Uterus (tissue), 4 donors: ENCODE measurements around the gene TAS2R41. TPM values are rescaled to one million over a fixed set of nuclear protein-coding genes. Genes with fewer than 3 reads are reported as not detected.

Experiments used
- DNase-seq, 2 donors: peaks; one replicate each; pipeline ENCODE4 v3.0.0-alpha.2; 2019 to 2020
- H3K27ac ChIP-seq, 2 donors: fragments of 200-600 bp; sonication (generic); 1 replicate in 1 of 2; 2 replicates in 1 of 2; pipeline ENCODE4 v1.5.1; 2016 to 2018
- H3K27me3 ChIP-seq, 2 donors: fragments of 200-600 bp; sonication (generic); one replicate each; pipeline ENCODE4 v1.5.1; 2018 to 2019; ENCODE audit warnings: control low read depth in 1 of 2
- H3K36me3 ChIP-seq, 2 donors: fragments of 200-600 bp; sonication (generic); one replicate each; pipeline ENCODE4 v1.5.1; 2019; ENCODE audit warnings: control low read depth in 1 of 2
- H3K4me1 ChIP-seq, 2 donors: fragments of 200-600 bp; sonication (generic); one replicate each; pipeline ENCODE4 v1.5.1; 2018 to 2019; ENCODE audit warnings: control low read depth in 1 of 2
- H3K4me3 ChIP-seq, 2 donors: fragments of 200-600 bp; sonication (generic); 1 replicate in 1 of 2; 2 replicates in 1 of 2; pipeline ENCODE4 v1.5.1; 2018 to 2019; ENCODE audit warnings: mild to moderate bottlenecking in 1 of 2
- H3K9me3 ChIP-seq, 2 donors: fragments of 200-600 bp; sonication (generic); one replicate each; pipeline ENCODE4 v1.5.1; 2019; ENCODE audit warnings: control low read depth in 1 of 2
- POLR2A ChIP-seq, 2 donors: fragments of 450-650 bp; IDR thresholded peaks; one replicate each; pipeline ENCODE4 v1.6.1; 2016; ENCODE audit warnings: antibody characterized with exemption in 2 of 2, mild to moderate bottlenecking in 1 of 2, moderate library complexity in 1 of 2
- intact Hi-C: fragments of 100-400 bp; cut with DNase I; formaldehyde crosslinking; loops from one replicate; pipeline ENCODE4 v1.15.1; 2023; ENCODE audit warnings: low total_unique reads
- total RNA-seq, 4 donors: library from RNA; depleted of rRNA in 3 of 4; stranded (reverse); fragments of >200 nt in 3 of 4; gene quantifications; one replicate each; pipeline versions ENCODE4 v1.1.0 to v1.2.4, GENCODE V29; 2014 to 2023
- TF ChIP-seq, protein P1 (sequence below), 4 experiments: fragments of 200-600 bp in 2 of 4; fragments of 450-650 bp in 2 of 4; sonication (generic) in 2 of 4; IDR thresholded peaks; one replicate each; pipeline ENCODE4 v1.5.1; 2016 to 2019; ENCODE audit warnings: antibody characterized with exemption in 4 of 4, mild to moderate bottlenecking in 2 of 4, moderate library complexity in 1 of 4
- donor health status: DM: yes; HTN: yes; CAD: no.

The TAS2R41 gene
- total RNA-seq, 4 donors from 2014 or later: 3.3 TPM; not detected in 3

GRCh38 chr7:143511593-143512047, 33.9 kb downstream of the TAS2R41 start:
- intact Hi-C loops: no loop called here
- TF ChIP-seq, protein P1, sequence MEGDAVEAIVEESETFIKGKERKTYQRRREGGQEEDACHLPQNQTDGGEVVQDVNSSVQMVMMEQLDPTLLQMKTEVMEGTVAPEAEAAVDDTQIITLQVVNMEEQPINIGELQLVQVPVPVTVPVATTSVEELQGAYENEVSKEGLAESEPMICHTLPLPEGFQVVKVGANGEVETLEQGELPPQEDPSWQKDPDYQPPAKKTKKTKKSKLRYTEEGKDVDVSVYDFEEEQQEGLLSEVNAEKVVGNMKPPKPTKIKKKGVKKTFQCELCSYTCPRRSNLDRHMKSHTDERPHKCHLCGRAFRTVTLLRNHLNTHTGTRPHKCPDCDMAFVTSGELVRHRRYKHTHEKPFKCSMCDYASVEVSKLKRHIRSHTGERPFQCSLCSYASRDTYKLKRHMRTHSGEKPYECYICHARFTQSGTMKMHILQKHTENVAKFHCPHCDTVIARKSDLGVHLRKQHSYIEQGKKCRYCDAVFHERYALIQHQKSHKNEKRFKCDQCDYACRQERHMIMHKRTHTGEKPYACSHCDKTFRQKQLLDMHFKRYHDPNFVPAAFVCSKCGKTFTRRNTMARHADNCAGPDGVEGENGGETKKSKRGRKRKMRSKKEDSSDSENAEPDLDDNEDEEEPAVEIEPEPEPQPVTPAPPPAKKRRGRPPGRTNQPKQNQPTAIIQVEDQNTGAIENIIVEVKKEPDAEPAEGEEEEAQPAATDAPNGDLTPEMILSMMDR (IDR thresholded peaks at IDR 0.05): no peak
- no peak for TF ChIP-seq POLR2A (IDR thresholded peaks at IDR 0.05)
- Histone ChIP-seq H3K27me3 (no peaks in the 10 kb centered on the region), H3K4me1 (no peaks in the 10 kb centered on the region), H3K27ac (no peak overlapping the region), H3K4me3 (no peak overlapping the region), H3K36me3 (no peaks in the 10 kb centered on the region), H3K9me3 (no peaks in the 10 kb centered on the region)
- no peak for DNase-seq

- no peak for DNase-seq
- Histone ChIP-seq H3K9me3 (no peaks in the 10 kb centered on the region), H3K4me3 (no peak overlapping the region), H3K36me3 (no peaks in the 10 kb centered on the region), H3K27ac (no peak overlapping the region), H3K27me3 (no peaks in the 10 kb centered on the region), H3K4me1 (no peaks in the 10 kb centered on the region)
- intact Hi-C loops: no loop called here
- TF ChIP-seq POLR2A (IDR thresholded peaks at IDR 0.05): no peak
- TF ChIP-seq, protein P1 (IDR thresholded peaks at IDR 0.05): no peak
Observed at GRCh38 chr7:143512488-143513340, 35.0 kb downstream of the TAS2R41 start.

- intact Hi-C loops: no loop called here
- H3K27me3 ChIP-seq: no peaks in the 10 kb centered on the region
- DNase-seq: no peak
- TF ChIP-seq, protein P1 (IDR thresholded peaks at IDR 0.05): no peak
- no peak for TF ChIP-seq POLR2A (IDR thresholded peaks at IDR 0.05)
- no peak overlapping the region for H3K27ac ChIP-seq
- no peak overlapping the region for H3K4me3 ChIP-seq
- H3K36me3 ChIP-seq: no peaks in the 10 kb centered on the region
- no peaks in the 10 kb centered on the region for H3K4me1 ChIP-seq
- H3K9me3 ChIP-seq: no peaks in the 10 kb centered on the region
Observed at GRCh38 chr7:143514487-143514886, 36.8 kb downstream of the TAS2R41 start.

- no peak for TF ChIP-seq POLR2A (IDR thresholded peaks at IDR 0.05)
- TF ChIP-seq, protein P1 (IDR thresholded peaks at IDR 0.05): no peak
- no peaks in the 10 kb centered on the region for H3K36me3 ChIP-seq
- no peaks in the 10 kb centered on the region for H3K27me3 ChIP-seq
- intact Hi-C loops: no loop called here
- H3K4me3 ChIP-seq: no peak overlapping the region
- no peaks in the 10 kb centered on the region for H3K4me1 ChIP-seq
- no peaks in the 10 kb centered on the region for H3K9me3 ChIP-seq
- H3K27ac ChIP-seq: no peak overlapping the region
- no peak for DNase-seq
Observed at GRCh38 chr7:143514995-143515735, 37.5 kb downstream of the TAS2R41 start.

GRCh38 chr7:143516981-143517380, 39.3 kb downstream of the TAS2R41 start:
- no peaks in the 10 kb centered on the region for H3K4me1 ChIP-seq
- no peak for TF ChIP-seq POLR2A (IDR thresholded peaks at IDR 0.05)
- TF ChIP-seq, protein P1 (IDR thresholded peaks at IDR 0.05): no peak
- H3K27ac ChIP-seq: no peak overlapping the region
- no peaks in the 10 kb centered on the region for H3K36me3 ChIP-seq
- H3K27me3 ChIP-seq: no peaks in the 10 kb centered on the region
- no peak for DNase-seq
- no peak overlapping the region for H3K4me3 ChIP-seq
- H3K9me3 ChIP-seq: no peaks in the 10 kb centered on the region
- intact Hi-C loops: no loop called here
